Measurements from ENCODE around the gene NIM1K.
"Not testable (repeated sequence)": the region's sequence is repeated elsewhere in the genome, so short reads cannot be mapped to it uniquely, and the experiment has no call there.

NIM1K gene

GRCh38 chr5:43157068-43157467 lies 35.0 kb upstream of the NIM1K start:
- Histone ChIP-seq H3K27me3 (replicated peaks; ENCODE audit: control insufficient read depth, insufficient read depth, low read length) (no peaks in the 10 kb centered on the region), H3K36me3 (ENCODE audit: control insufficient read depth, insufficient read depth, low read length, severe bottlenecking) (peaks cover 12% of the 10 kb centered on the region)
- DNase-seq (ENCODE audit: low read depth), result no peak

GRCh38 chr5:43161244-43161643 lies 30.8 kb upstream of the NIM1K start:
- peaks cover 3% of the 10 kb centered on the region for H3K4me1 ChIP-seq (ENCODE audit: control insufficient read depth, insufficient read depth, low read length)
- H3K9me3 ChIP-seq (ENCODE audit: control insufficient read depth, low read length), result no peaks in the 10 kb centered on the region
- H3K4me3 ChIP-seq (ENCODE audit: low read length), result no peak overlapping the region
- peaks cover 40% of the 10 kb centered on the region for H3K36me3 ChIP-seq (ENCODE audit: control insufficient read depth, insufficient read depth, low read length, severe bottlenecking)
- H3K9ac ChIP-seq (ENCODE audit: low read length), result no peak overlapping the region
- no peaks in the 10 kb centered on the region for H3K27me3 ChIP-seq (replicated peaks; ENCODE audit: control insufficient read depth, insufficient read depth, low read length)
- DNase-seq (ENCODE audit: low read depth), result no peak

More at GRCh38 chr5:43157068-43157467, 35.0 kb upstream of the NIM1K start:
- no peak overlapping the region for H3K9ac ChIP-seq (ENCODE audit: low read length)
- H3K4me1 ChIP-seq (ENCODE audit: control insufficient read depth, insufficient read depth, low read length), result peaks cover 22% of the 10 kb centered on the region
- H3K4me3 ChIP-seq (ENCODE audit: low read length), result no peak overlapping the region
- no peaks in the 10 kb centered on the region for H3K9me3 ChIP-seq (ENCODE audit: control insufficient read depth, low read length)

GRCh38 chr5:43164801-43165200 lies 27.2 kb upstream of the NIM1K start:
- peaks cover 54% of the 10 kb centered on the region for H3K36me3 ChIP-seq (ENCODE audit: control insufficient read depth, insufficient read depth, low read length, severe bottlenecking)
- not testable (repeated sequence) for H3K9me3 ChIP-seq (ENCODE audit: control insufficient read depth, low read length); H3K9ac ChIP-seq (ENCODE audit: low read length); DNase-seq (ENCODE audit: low read depth); H3K27me3 ChIP-seq (replicated peaks; ENCODE audit: control insufficient read depth, insufficient read depth, low read length); H3K4me1 ChIP-seq (ENCODE audit: control insufficient read depth, insufficient read depth, low read length); H3K4me3 ChIP-seq (ENCODE audit: low read length)

DNA sequence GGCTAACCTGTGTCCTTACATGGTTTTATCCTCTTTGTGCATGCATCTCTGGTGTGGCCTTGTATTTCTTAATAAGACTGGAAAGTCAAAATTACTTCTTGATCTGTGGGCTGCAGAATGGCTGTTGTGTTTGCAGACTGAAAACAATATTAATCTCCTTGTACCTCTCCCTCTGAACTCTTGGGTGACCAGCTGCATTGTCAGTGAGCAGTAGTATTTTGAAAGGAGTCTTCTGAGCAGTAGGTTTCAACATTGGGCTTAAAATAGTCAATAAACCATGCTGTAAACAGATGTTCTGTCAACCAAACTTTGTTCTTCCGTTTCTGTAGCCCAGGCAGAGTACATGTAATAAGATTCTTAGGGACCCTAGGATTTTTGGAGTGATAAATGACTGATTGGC lies 26.7 kb upstream of the NIM1K start:
- Histone ChIP-seq H3K4me1 (ENCODE audit: control insufficient read depth, insufficient read depth, low read length) (no peaks in the 10 kb centered on the region), H3K4me3 (ENCODE audit: low read length) (no peak overlapping the region), H3K27me3 (replicated peaks; ENCODE audit: control insufficient read depth, insufficient read depth, low read length) (no peaks in the 10 kb centered on the region), H3K9ac (ENCODE audit: low read length) (no peak overlapping the region), H3K9me3 (ENCODE audit: control insufficient read depth, low read length) (no peaks in the 10 kb centered on the region), H3K36me3 (ENCODE audit: control insufficient read depth, insufficient read depth, low read length, severe bottlenecking) (peaks cover 58% of the 10 kb centered on the region)
- no peak for DNase-seq (ENCODE audit: low read depth)

DNA sequence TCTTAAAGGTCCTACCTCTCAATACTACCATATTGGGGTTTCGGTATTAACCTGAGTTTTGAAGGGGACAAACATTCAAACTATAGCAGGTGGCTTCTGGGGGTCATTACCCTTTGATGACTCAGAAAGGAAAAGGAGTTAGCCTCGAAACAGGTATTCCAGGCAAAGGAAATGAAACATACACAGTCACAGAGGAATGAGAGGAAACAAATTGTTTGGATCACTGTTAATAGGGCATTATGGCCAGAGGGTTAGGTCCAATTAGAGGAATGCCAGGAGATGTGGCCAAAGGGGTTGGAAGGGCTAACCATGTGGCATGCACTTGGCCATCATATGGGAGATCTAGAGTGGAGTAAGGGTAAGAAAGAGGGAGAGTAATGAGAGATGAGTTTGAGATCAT lies 23.9 kb upstream of the NIM1K start:
- H3K4me3 ChIP-seq (ENCODE audit: low read length), result no peak overlapping the region
- peaks cover 50% of the 10 kb centered on the region for H3K36me3 ChIP-seq (ENCODE audit: control insufficient read depth, insufficient read depth, low read length, severe bottlenecking)
- no peaks in the 10 kb centered on the region for H3K27me3 ChIP-seq (replicated peaks; ENCODE audit: control insufficient read depth, insufficient read depth, low read length)
- no peaks in the 10 kb centered on the region for H3K4me1 ChIP-seq (ENCODE audit: control insufficient read depth, insufficient read depth, low read length)
- H3K9me3 ChIP-seq (ENCODE audit: control insufficient read depth, low read length), result no peaks in the 10 kb centered on the region
- no peak overlapping the region for H3K9ac ChIP-seq (ENCODE audit: low read length)
- no peak for DNase-seq (ENCODE audit: low read depth)

DNA sequence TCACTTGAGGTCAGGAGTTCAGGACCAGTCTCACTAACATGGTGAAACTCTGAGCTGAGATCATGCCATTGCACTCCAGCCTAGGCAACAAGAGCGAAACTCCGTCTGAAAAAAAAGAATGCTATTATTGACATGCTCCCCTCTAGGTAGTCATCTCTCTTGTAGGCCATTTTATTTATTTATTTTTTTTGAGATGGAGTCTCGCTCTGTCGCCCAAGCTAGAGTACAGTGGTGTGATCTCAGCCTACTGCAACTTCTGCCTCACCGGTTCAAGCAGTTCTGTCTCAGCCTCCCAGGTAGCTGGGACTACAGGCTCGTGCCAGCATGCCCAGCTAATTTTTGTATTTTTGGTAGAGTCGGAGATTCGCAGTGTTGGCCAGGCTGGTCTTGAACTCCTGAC lies 20.6 kb upstream of the NIM1K start:
- H3K27me3 ChIP-seq (replicated peaks; ENCODE audit: control insufficient read depth, insufficient read depth, low read length), result no peaks in the 10 kb centered on the region
- no peaks in the 10 kb centered on the region for H3K9me3 ChIP-seq (ENCODE audit: control insufficient read depth, low read length)
- no peak for DNase-seq (ENCODE audit: low read depth)
- H3K36me3 ChIP-seq (ENCODE audit: control insufficient read depth, insufficient read depth, low read length, severe bottlenecking), result peaks cover 49% of the 10 kb centered on the region
- no peak overlapping the region for H3K9ac ChIP-seq (ENCODE audit: low read length)
- H3K4me3 ChIP-seq (ENCODE audit: low read length), result no peak overlapping the region
- no peaks in the 10 kb centered on the region for H3K4me1 ChIP-seq (ENCODE audit: control insufficient read depth, insufficient read depth, low read length)

GRCh38 chr5:43171926-43172325 lies 20.1 kb upstream of the NIM1K start:
- peaks cover 50% of the 10 kb centered on the region for H3K36me3 ChIP-seq (ENCODE audit: control insufficient read depth, insufficient read depth, low read length, severe bottlenecking)
- H3K9ac ChIP-seq (ENCODE audit: low read length), result no peak overlapping the region
- no peak for DNase-seq (ENCODE audit: low read depth)
- no peaks in the 10 kb centered on the region for H3K4me1 ChIP-seq (ENCODE audit: control insufficient read depth, insufficient read depth, low read length)
- H3K27me3 ChIP-seq (replicated peaks; ENCODE audit: control insufficient read depth, insufficient read depth, low read length), result no peaks in the 10 kb centered on the region
- no peak overlapping the region for H3K4me3 ChIP-seq (ENCODE audit: low read length)
- no peaks in the 10 kb centered on the region for H3K9me3 ChIP-seq (ENCODE audit: control insufficient read depth, low read length)

DNA sequence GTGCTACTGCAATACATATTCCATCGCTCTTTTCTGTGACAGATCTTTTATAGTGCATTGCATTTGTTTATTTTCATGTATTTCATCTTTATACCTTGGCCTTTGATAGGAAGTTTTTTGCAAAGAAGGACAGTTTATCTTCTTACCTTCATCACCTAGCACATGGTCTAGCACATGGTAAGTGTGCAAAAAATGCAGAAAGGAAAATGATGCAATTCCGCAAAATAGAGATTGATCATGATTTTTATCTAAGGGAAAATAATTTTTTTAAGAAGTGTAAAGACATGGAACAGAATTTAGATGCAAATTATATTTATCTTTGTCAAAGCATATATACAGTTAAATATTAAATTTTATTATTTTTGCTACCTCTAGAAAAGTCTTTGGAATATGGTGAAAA lies 19.2 kb upstream of the NIM1K start:
- Histone ChIP-seq H3K4me1 (ENCODE audit: control insufficient read depth, insufficient read depth, low read length) (no peaks in the 10 kb centered on the region), H3K9me3 (ENCODE audit: control insufficient read depth, low read length) (no peaks in the 10 kb centered on the region), H3K27me3 (replicated peaks; ENCODE audit: control insufficient read depth, insufficient read depth, low read length) (no peaks in the 10 kb centered on the region), H3K36me3 (ENCODE audit: control insufficient read depth, insufficient read depth, low read length, severe bottlenecking) (peaks cover 47% of the 10 kb centered on the region), H3K9ac (ENCODE audit: low read length) (no peak overlapping the region), H3K4me3 (ENCODE audit: low read length) (no peak overlapping the region)
- DNase-seq (ENCODE audit: low read depth), result no peak

DNA sequence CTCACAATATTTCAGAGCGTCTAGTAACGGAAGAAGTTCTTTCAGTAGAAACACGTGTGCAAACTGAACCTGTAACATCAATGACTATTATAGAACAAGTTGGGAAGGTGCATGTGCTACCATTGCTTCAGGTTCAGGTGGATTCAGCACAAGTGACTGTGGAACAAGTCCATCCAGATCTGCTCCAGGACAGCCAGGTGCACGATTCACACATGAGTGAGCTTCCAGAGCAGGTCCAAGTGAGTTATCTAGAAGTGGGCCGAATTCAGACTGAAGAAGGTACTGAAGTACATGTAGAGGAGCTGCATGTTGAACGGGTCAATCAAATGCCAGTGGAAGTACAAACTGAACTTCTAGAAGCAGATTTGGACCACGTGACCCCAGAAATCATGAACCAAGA lies 17.4 kb upstream of the NIM1K start:
- Histone ChIP-seq H3K9me3 (ENCODE audit: control insufficient read depth, low read length) (no peaks in the 10 kb centered on the region), H3K9ac (ENCODE audit: low read length) (no peak overlapping the region), H3K4me1 (ENCODE audit: control insufficient read depth, insufficient read depth, low read length) (peaks cover 4% of the 10 kb centered on the region), H3K27me3 (replicated peaks; ENCODE audit: control insufficient read depth, insufficient read depth, low read length) (no peaks in the 10 kb centered on the region), H3K4me3 (ENCODE audit: low read length) (no peak overlapping the region), H3K36me3 (ENCODE audit: control insufficient read depth, insufficient read depth, low read length, severe bottlenecking) (peaks cover 36% of the 10 kb centered on the region)
- DNase-seq (ENCODE audit: low read depth), result no peak

- DNase-seq (ENCODE audit: low read depth), result no peak
- Histone ChIP-seq H3K36me3 (ENCODE audit: control insufficient read depth, insufficient read depth, low read length, severe bottlenecking) (peaks cover 10% of the 10 kb centered on the region), H3K4me3 (ENCODE audit: low read length) (no peak overlapping the region), H3K27me3 (replicated peaks; ENCODE audit: control insufficient read depth, insufficient read depth, low read length) (no peaks in the 10 kb centered on the region), H3K9me3 (ENCODE audit: control insufficient read depth, low read length) (no peaks in the 10 kb centered on the region), H3K9ac (ENCODE audit: low read length) (no peak overlapping the region), H3K4me1 (ENCODE audit: control insufficient read depth, insufficient read depth, low read length) (peaks cover 4% of the 10 kb centered on the region)
Measured at GRCh38 chr5:43179836-43180235, 12.2 kb upstream of the NIM1K start.

GRCh38 chr5:43182421-43182820 lies 9.6 kb upstream of the NIM1K start:
- no peaks in the 10 kb centered on the region for H3K9me3 ChIP-seq (ENCODE audit: control insufficient read depth, low read length)
- no peaks in the 10 kb centered on the region for H3K36me3 ChIP-seq (ENCODE audit: control insufficient read depth, insufficient read depth, low read length, severe bottlenecking)
- no peak overlapping the region for H3K4me3 ChIP-seq (ENCODE audit: low read length)
- H3K9ac ChIP-seq (ENCODE audit: low read length), result no peak overlapping the region
- H3K4me1 ChIP-seq (ENCODE audit: control insufficient read depth, insufficient read depth, low read length), result peaks cover 4% of the 10 kb centered on the region
- no peak for DNase-seq (ENCODE audit: low read depth)
- no peaks in the 10 kb centered on the region for H3K27me3 ChIP-seq (replicated peaks; ENCODE audit: control insufficient read depth, insufficient read depth, low read length)

- DNase-seq (ENCODE audit: low read depth); H3K9me3 ChIP-seq (ENCODE audit: control insufficient read depth, low read length); H3K4me3 ChIP-seq (ENCODE audit: low read length); H3K9ac ChIP-seq (ENCODE audit: low read length); H3K4me1 ChIP-seq (ENCODE audit: control insufficient read depth, insufficient read depth, low read length); H3K27me3 ChIP-seq (replicated peaks; ENCODE audit: control insufficient read depth, insufficient read depth, low read length); H3K36me3 ChIP-seq (ENCODE audit: control insufficient read depth, insufficient read depth, low read length, severe bottlenecking): not testable (repeated sequence)
Measured at GRCh38 chr5:43183101-43183500, 8.9 kb upstream of the NIM1K start.

Data from adipocyte (in vitro differentiated cells).